SIG-M5 treated with dmso at 0.1 percent for 504 hours (cell line): ENCODE results near the gene TMEM59L.
"Not testable (repeated sequence)": the region's sequence is repeated elsewhere in the genome, so short reads cannot be mapped to it uniquely, and the experiment has no call there.

Source experiments
- DNase-seq: peaks from one replicate; lab custom pipeline; 2025; ENCODE audit not compliant: unreplicated experiment; lab: John Stamatoyannopoulos, UW

The TMEM59L gene

DNA sequence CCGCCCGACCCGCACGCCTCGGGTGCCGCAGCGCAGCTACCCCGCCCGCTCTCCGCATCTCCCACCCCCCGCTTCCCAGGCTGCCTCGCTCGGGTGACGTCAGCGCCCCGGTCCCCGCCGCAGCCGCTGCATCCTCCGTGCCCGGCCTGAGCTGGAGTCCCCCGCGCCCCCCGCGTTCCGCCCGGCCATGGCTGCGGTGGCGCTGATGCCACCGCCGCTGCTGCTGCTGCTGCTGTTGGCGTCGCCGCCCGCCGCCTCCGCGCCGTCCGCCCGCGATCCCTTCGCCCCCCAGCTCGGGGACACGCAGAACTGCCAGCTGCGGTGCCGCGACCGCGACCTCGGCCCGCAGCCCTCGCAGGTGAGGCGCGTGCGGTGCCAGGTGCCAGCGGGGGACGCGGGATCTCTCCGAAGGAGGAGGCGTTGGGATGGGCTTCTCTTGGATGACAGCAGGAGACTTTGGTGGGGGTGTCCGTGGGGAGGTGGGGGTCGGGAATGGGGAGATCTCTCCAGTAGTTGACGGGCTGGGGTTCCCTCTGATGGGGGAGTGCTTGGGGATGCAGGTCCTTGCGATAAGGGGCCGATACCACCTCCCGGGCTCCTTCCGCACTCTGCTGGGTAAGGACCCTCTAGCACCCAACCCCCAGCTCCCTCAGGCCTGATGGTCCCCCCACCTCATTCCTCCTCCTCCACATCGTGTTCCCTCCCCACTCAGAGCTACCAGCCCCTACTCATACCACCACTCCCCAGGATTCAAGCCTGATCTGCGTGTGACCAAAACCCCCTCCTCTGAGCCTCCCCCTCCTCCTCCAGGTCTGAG, at the start of gene TMEM59L:
TSS of gene TMEM59L (plus strand) at position 99 of the 817 bp plus-strand sequence. CDS start at position 188, 89 bp downstream.
- DNase-seq: no peak

DNA sequence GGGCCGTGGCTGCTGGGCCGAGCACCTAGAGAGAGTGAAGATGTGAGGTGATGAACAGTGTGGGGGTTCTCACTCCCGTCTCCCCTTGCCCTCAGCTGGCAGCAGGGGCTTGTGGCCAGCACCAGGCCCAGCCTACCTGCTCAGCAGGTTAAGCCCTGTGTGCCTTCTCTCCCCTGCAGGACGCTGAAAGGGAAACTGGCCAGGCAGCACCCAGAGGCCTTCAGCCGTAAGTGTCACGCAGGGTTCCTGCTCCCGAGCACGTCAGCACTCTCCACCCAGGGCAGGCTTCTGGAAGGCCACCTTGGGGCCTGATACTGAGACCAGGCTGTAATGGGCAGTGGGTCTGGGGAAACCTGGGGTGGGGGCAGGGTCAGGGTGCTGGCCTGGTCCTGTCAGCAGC, 45.7 kb upstream of the TMEM59L start:
- DNase-seq: no peak

DNA sequence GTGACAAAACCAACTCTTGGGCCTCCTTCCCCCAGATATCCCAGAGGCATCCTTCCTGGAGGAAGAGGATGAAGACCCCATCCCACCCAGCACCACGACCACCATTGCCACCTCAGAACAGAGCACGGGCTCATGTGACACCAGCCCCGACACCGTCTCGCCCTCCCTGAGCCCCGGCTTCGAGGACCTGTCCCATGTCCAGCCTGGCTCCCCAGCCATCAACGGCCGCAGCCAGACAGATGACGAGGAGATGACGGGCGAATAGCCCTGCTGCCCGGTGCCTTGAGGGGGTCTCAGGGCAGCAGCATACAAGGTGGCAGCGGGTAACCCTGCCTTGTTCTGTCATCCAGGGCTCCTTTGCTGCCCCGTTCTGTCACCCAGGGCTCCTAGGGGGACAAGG, 44.3 kb upstream of the TMEM59L start:
- no peak for DNase-seq

DNA sequence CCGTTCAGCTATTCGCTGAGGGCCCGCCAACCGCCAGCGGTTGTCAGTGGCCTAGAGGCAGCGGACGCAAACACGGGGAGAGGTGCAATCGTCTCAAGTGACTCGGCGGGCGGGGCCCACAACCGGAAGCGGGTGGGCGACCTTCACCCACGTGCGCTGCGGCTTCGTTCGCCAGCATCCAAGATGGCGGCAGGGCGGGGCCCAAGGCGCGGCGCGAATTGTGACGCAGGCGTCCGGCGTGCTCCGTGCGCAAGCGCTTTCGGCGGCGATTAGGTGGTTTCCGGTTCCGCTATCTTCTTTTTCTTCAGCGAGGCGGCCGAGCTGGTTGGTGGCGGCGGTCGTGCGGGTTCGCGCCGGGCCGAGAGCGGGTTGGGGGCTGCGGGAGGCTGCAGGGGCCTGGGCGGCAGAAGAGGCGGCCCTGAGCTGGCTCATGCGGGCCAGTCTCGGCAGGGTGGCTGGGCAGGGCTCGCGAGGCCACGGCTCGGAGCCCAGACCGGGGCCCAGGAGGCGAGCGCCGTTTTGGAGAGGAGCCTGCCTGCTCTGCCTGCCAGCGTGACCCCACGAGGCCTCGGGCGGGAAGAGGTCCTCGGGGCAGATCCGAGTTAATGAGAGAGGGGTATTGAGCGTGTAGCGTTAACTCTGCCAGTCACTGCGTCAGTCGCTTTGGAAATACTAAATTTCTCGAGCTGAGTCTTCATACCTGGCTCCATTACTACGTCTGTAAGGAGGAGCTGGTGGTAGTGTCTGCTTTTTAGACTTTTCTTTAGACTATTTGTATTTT, 40.9 kb upstream of the TMEM59L start, which contains the start of gene UBA52:
TSS of gene UBA52 (plus strand) at position 294 of the 781 bp plus-strand sequence. CDS start 1,444 bp downstream, outside the sequence.
- peak; percentile 97 for DNase-seq

DNA sequence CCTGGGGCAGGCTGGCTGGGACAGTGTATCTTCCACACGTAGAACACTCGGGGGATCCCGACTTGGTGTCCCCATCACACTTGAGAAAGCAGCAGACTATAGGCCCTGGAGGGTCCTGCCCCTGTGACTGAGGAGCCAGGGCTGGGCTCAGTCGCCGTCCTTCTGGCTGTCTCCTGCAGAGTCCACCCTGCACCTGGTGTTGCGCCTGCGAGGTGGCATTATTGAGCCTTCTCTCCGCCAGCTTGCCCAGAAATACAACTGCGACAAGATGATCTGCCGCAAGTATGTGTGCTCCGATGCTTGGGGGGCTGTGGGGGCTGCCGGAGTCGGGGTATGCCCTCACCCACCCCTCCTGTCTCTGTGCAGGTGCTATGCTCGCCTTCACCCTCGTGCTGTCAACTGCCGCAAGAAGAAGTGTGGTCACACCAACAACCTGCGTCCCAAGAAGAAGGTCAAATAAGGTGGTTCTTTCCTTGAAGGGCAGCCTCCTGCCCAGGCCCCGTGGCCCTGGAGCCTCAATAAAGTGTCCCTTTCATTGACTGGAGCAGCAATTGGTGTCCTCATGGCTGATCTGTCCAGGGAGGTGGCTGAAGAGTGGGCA, 37.9 kb upstream of the TMEM59L start:
- no peak for DNase-seq

DNA sequence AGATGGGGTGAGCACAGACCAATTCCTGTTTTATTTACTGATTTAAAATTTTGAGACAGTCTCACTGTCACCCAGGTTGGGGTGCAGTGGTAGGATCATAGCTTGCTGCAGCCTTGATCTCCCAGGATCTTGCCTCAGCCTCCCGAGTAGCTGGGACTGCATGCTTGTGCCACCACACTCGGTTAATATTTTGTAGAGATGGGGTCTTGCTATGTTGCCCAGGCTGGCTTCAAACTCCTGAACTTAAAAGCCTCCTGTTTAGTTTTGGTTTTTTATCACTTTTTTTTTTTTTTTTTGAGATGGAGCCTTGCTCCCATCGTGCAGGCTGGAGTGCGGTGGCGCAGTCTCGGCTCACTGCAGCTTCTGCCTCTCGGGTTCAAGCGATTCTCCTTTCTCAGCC, 36.3 kb upstream of the TMEM59L start:
- no peak for DNase-seq

DNA sequence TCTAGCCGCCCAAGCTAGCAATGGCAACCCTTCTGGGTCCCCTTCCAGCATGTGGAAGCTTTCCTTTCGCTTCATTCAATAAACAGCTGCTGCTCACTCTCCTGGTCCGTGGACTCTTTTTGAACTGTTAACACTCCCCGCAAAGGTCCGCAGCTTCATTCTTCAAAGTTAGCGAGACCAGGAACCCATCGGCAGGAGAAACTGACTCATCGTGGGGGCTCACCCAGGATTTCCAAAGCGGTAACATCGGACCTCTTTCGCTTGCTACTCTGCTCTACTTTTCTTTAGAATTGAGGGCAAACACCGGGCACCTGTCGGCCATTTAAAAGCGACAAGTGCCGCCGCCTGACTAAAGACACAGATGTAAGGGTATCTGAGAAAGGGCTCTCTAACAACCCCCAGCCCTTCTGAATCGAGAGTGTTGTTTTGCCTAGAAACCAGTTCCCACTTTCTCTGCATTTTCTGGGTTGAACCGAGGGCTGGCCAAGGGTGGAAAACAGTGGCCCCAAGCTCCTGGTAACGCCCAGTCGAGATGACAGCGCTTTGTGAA, 35.2 kb upstream of the TMEM59L start:
- DNase-seq: no peak

DNA sequence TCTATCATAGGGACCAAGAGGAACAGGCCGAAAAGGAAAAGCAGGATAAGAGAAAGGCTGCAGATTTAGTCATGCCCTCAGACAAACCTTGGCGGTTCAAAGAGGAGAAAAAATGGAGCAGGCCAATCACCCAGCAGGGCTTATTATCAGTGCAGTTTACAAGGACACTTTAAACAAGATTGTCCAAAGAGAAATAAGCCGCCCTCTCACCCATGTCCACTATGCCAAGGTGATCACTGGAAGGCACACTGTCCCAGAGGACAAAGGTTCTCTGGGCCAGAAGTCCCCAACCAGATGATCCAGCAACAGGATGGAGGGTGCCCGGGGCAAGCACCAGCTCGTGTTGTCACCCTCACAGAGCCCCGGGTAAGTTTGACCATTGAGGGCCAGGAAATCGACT, 32.4 kb upstream of the TMEM59L start:
- DNase-seq: no peak

DNA sequence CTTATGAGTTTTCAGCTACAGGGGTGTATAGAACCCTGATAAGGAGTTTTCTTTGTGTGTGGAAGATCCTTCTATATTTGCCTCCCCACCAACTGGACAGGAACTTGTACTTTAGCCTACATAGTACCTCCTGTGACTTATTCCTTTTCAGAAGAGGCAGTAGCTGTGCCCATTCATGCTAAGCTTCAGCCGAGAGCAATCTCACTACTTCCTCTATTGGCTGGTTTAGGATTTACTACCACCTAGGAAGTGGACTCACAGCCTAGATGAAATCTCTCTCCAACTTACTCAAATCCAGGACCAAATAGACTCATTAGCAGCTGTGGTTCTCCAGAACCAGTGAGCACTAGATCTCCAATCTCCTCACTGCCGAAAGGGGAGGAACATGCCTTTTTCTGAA, 26.4 kb upstream of the TMEM59L start:
- DNase-seq: peak; percentile 63

DNA sequence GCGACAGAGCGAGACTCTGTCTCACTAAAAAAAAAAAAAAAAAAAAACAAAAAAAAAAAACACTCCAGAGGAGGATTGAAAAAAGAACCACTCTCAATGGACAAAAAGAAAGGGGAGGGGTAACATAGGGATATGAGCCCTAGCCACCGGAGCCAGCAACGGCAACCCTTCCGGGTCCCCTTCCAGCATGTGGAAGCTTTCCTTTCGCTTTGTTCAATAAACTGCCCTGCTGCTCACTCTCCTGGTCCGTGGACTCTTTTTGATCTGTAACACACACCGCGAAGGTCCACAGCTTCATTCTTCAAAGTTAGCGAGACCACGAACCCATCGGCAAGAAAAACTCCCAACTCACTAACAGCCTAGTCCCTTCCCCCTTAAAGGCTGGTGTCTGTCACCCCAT, 25.1 kb upstream of the TMEM59L start:
- no peak for DNase-seq

DNA sequence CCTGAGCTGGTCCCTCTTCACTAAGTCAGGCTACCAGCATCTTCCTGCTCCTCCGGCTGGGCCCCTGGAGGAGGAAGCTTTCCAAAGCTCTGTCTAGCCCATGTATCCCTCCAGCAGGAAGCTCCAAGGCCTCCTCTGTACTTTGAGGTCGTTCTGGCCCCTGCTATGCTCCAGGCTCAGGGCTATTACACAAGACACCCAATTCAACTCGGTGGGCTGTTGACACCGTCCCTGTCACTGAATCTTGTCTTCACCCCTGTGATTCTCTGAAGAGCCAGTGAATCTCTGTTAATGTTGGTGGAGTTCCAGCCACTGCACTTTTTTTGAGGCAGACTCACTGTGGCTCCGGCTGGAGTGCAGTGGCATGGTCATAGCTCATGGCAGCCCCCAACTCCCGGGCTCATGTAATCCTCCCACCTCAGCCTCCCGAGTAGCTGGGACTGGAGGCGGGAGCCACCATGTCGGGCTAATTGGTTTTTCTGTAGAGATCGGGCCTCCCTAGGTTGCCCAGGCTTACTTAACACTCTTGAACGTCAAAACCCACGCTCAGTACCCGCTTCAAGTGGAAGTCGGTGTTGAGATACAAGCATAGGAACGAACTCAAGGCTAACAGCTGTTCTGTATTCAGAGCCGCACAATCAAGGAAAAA, 24.6 kb upstream of the TMEM59L start:
- DNase-seq: peak; percentile 40

DNA sequence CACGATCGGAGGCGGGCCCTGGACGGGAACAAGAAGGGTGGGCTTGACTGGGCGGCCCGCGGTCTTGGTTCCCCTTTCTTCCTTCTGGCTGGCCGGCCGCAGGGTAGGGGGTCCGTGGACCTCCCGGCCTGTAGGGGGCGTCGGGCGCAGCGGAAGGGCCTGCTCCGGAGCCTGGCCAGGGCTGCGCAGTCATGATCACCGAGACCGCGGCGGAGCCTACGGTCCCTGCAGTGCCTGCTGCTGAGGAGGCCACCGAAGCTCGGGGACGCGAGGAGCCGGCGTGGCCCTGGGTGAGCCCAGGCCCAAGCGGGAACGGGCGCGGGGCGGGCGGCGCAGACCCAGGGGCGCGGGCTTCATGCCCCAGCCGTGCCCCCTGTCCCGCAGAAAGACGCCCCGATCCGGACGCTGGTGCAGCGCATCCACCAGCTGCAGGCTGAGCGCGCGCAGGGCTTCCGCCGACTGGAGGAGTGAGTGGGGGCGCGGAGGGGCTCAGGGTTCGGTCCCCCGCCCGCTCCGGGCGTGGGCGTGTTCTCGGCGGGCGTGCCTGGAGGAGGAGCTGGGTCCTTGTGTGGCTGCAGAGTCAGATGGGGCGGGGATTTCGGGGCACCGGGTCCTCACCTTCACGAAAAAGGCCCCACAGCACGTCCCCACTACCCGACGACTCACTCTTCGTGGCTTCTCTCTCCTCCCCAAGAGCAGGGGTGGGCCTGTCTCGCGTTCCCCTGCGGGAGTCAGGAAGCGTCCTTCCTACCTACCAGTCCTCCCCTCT, 23.9 kb upstream of the TMEM59L start, which contains the start of gene REX1BD:
TSS of gene REX1BD (plus strand) at position 188 of the 769 bp plus-strand sequence. CDS start at position 192, 4 bp downstream.
- DNase-seq: peak; percentile 85

DNA sequence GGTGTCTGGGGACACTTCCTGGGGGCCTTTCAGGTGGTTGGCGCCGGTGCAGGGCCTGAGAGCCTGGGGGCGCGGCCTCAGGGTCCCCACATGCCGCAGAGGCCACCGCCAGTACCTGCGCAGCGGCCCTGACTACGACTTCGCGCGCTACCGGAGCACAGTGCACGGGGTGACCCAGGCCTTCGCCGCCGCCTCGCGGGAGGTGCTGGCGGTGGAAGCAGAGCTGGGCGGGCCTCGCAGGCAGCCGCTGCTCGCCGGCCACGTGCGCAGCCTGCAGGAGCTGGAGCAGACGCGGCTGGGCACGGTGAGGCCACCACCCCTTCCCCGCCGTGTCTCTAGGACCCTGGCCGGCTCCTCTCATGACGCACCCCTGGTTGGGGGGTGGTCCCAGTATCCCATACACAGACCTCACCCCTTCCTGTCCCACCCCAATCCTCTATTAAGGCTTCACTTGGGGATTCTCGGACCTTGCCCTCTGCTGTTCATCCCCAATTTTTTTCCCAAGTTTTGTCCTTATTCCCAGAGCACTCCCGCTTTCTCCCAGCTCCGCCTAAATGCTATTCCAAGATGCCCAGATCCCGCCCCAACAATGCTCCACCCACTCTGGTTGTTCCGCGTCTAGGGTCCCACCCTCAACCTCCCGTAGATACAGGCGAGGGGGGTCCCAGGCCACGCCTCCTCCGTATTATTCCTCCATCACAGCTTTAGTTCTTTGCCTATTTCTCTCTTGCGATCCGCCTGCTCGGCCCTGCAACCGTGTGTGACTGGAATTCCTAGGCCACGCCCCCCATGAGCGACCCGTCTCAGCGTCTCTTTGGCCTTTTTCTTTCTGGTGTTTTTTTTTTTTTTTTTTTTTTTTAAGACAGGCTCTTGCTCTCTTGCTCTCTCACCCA, 23.0 kb upstream of the TMEM59L start:
- peak; percentile 69 for DNase-seq

DNA sequence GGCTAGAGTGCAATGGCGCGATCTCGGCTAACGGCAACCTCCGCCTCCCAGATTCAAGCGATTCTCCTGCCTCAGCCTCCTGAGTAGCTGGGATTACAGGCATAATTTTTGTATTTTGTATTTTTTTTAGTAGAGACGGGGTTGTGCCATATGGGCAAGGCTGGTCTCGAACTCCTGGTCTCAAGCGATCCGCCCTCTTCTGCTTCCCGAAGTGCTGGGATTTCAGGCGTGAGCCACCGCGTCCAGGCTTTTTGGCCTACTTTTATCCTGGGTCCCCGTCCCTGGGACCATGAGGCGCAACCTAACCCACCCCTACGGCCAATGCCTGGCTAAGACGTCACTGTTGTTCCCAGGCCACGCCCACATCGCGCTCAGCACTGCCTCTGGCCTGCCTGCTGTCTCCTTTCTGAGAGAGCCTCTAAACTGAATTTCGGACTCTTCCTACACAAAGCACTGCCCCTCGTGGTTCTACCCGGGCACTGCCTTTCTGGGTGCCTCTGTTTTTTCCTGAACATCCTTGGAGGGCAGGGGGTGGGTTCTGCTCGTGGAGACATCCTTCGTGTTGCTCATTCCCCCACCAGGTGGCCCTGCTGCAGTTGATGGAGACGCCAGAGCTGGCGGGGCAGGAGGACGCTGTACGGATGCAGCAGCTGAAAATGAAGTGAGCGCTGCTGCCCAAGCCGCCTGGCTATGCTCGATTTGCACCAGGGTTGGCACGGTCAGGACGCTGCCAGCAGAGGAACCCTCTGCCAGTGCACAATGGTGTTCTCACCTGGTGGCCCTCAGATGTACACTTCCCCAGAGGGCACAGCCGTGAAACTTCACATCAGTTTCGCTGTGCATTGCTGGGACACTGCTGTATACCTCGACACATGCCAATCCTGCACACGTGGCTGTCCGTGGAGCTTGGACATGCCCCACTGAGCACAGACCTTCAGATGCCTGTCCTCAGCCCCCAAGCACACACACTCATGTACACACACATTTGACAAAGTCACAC, 22.1 kb upstream of the TMEM59L start:
- DNase-seq: peak; percentile 74

DNA sequence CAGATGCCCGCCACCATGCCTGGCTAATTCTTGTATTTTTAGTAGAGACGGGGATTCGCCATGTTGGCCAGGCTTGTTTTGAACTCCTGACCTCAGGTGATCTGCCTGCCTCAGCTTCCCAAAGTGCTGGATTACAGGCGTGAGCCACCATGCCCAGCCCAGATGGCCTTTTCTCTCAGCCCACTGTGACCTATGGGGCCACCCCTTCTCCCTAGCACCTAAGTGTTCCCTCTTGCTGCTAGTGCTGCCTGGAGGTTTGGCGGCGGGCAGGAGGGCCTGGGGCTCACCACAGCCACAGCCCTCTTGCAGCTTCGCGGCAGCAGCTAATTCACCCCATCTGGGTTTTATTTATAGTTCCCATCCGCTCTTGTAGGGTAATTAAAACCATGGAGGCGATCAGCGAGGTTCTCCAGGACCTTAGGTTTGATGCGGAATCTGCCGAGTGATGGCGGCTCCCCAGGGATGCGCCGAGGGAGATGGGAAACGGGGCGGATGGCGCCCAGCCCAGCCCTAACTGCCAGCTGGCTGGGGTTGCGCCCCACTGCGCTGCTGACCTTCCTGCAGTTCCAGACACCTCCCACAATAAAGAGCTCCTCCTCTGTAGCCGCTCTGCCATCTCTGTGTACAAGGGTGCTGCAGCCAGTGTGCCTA, 20.8 kb upstream of the TMEM59L start:
- DNase-seq: no peak

DNA sequence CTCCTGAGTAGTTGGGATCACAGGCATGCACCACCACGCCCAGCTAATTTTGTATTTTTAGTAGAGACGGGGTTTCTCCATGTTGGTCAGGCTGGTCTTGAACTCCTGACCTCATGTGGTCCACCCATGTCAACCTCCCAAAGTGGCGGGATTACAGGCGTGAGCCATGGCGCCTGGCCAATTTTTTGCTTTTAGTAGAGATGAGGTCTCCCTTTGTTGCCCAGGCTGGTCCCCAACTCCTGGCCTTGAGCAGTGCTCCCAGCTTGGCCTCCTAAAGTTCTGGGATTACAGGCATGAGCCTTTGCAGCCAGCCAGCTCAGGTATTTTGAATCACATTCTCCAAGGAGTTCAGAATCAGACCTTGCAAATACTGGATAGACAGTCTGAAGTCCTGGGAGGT, 19.9 kb upstream of the TMEM59L start:
- not testable (repeated sequence) for DNase-seq

DNA sequence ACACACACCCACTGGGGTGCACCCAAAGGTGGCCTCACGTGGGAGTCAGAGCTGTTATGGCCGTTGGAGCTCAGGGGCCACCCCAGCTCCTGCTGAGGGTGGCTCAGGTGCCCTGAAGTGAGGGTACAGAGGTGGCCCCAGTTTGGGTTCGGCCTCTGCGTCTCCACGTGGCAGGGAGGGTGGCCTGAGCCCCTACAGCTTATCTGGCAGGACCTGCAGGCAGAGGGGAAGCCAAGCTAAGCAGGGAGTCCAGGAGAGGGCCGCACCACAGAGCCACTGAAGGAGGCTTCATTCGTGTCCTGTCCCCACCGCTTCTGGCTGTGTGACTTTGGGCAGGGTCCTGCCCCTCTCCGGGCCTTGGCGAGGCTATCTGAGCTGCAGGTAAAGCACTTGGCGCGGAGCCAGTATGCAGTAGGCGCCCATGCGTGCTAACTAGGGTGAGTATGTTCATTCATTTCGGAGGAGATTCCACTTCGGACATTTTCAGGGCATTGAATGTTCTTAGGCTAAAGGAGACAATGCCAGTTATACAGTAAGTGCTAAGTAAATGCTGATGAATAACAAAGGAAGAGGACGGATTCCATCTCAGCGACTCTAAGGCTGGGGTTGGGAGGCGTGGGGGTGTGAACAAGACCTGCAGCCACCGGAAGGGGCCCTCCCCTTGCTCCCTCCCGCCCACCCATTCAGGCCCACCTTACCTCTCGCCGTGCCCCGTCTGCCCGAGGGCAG, 19.1 kb upstream of the TMEM59L start:
- no peak for DNase-seq
